Thoracic aorta (tissue), 2 donors: ENCODE data around the gene IL17C. TPM values are rescaled to one million over a fixed set of nuclear protein-coding genes. Genes with fewer than 3 reads are reported as not detected.

ENCODE experiments used
- ATAC-seq: fragments of 150-250 bp; one replicate; pipeline ENCODE4 v1.8.0; 2017; ENCODE audit warnings: low read depth; ENCODE audit not compliant: insufficient number of reproducible peaks, low FRiP score
- DNase-seq: peaks from one replicate; pipeline ENCODE4 v3.0.0-alpha.2; 2020; ENCODE audit warnings: low spot score
- H3K27ac ChIP-seq, 2 donors: fragments of 200-600 bp; sonication (generic); 1 replicate in 1 of 2; 2 replicates in 1 of 2; pipeline ENCODE4 v1.5.1; 2016; ENCODE audit warnings: mild to moderate bottlenecking in 2 of 2, moderate library complexity in 2 of 2
- H3K27me3 ChIP-seq: fragments of 200-600 bp; sonication (generic); replicated peaks from 2 replicates; pipeline ENCODE4 v1.6.0; 2016; ENCODE audit warnings: mild to moderate bottlenecking; ENCODE audit not compliant: insufficient read depth
- H3K36me3 ChIP-seq: fragments of 200-600 bp; sonication (generic); one replicate; pipeline ENCODE4 v1.5.1; 2016
- H3K4me1 ChIP-seq, 2 donors: fragments of 200-600 bp; sonication (generic); 1 replicate in 1 of 2; 2 replicates in 1 of 2; pipeline versions ENCODE4 v1.5.1 to v1.6.0; 2016; ENCODE audit warnings: low read depth in 2 of 2, mild to moderate bottlenecking in 1 of 2; ENCODE audit not compliant: control insufficient read depth in 1 of 2
- H3K4me3 ChIP-seq: fragments of 200-600 bp; sonication (generic); 2 replicates; pipeline ENCODE4 v1.5.1; 2016; ENCODE audit warnings: mild to moderate bottlenecking
- H3K9me3 ChIP-seq: fragments of 200-600 bp; sonication (generic); 2 replicates; pipeline ENCODE4 v1.5.1; 2016
- CTCF ChIP-seq: fragments of 200-600 bp; sonication (generic); IDR thresholded peaks from one replicate; pipeline ENCODE4 v1.5.1; 2019; ENCODE audit warnings: antibody characterized with exemption
- total RNA-seq, 2 donors: library from RNA; depleted of rRNA; stranded (reverse); fragments of >200 nt; gene quantifications; one replicate each; pipeline versions ENCODE4 v1.1.0 to v1.2.3, GENCODE V29; 2016

The IL17C gene
- total RNA-seq, 2 donors from 2014 or later: 0.92 TPM; not detected in 1

- Histone ChIP-seq H3K27me3 (no peaks in the 10 kb centered on the region), H3K9me3 (no peaks in the 10 kb centered on the region), H3K4me3 (no peak overlapping the region), H3K4me1 (peaks cover 7 to 13% of the 10 kb centered on the region in 2 donors), H3K27ac (no peak overlapping the region), H3K36me3 (peaks cover 19% of the 10 kb centered on the region)
- DNase-seq (no peak), ATAC-seq (no peak)
- no peak for TF ChIP-seq CTCF
These were observed 16.1 kb downstream of the IL17C start for GRCh38 chr16:88654363-88655052.

GRCh38 chr16:88655053-88655732 lies 16.8 kb downstream of the IL17C start:
- peaks cover 19% of the 10 kb centered on the region for H3K36me3 ChIP-seq
- ATAC-seq: no peak
- no peak for TF ChIP-seq CTCF
- no peak overlapping the region for H3K27ac ChIP-seq
- no peak for DNase-seq
- H3K9me3 ChIP-seq: no peaks in the 10 kb centered on the region
- H3K27me3 ChIP-seq: no peaks in the 10 kb centered on the region
- H3K4me1 ChIP-seq: peaks cover 6 to 7% of the 10 kb centered on the region in 2 donors
- H3K4me3 ChIP-seq: no peak overlapping the region

GRCh38 chr16:88655733-88656281 lies 17.4 kb downstream of the IL17C start:
- Histone ChIP-seq H3K27me3 (no peaks in the 10 kb centered on the region), H3K9me3 (no peaks in the 10 kb centered on the region), H3K27ac (no peak overlapping the region), H3K4me3 (no peak overlapping the region), H3K36me3 (peaks cover 19% of the 10 kb centered on the region), H3K4me1 (peaks cover 6 to 7% of the 10 kb centered on the region in 2 donors)
- no peak for DNase-seq
- ATAC-seq: no peak
- no peak for TF ChIP-seq CTCF

GRCh38 chr16:88656291-88656980 lies 18.1 kb downstream of the IL17C start:
- H3K4me3 ChIP-seq: no peak overlapping the region
- H3K4me1 ChIP-seq: peaks cover under 1 to 3% of the 10 kb centered on the region in 2 donors
- H3K27me3 ChIP-seq: no peaks in the 10 kb centered on the region
- DNase-seq (no peak), ATAC-seq (no peak)
- peaks cover 19% of the 10 kb centered on the region for H3K36me3 ChIP-seq
- no peak for TF ChIP-seq CTCF
- no peaks in the 10 kb centered on the region for H3K9me3 ChIP-seq
- no peak overlapping the region for H3K27ac ChIP-seq

- Histone ChIP-seq H3K27ac (no peak overlapping the region), H3K4me1 (peaks cover 0 to 6% of the 10 kb centered on the region in 2 donors), H3K9me3 (no peaks in the 10 kb centered on the region), H3K36me3 (peaks cover 19% of the 10 kb centered on the region), H3K27me3 (no peaks in the 10 kb centered on the region), H3K4me3 (no peak overlapping the region)
- no peak for TF ChIP-seq CTCF
- no peak for ATAC-seq
- DNase-seq: no peak
These were observed 19.0 kb downstream of the IL17C start for GRCh38 chr16:88657371-88657770.
